B cell (primary cell): ENCODE results near the gene PLEKHA5.

ENCODE experiments used
- CTCF ChIP-seq: fragments of 200-600 bp; IDR thresholded peaks from one replicate; pipeline ENCODE4 v1.8.0; 2022; ENCODE audit warnings: antibody characterized with exemption, mild to moderate bottlenecking
- EZH2 ChIP-seq: IDR thresholded peaks from 2 replicates; pipeline ENCODE4 v1.6.1; 2012; ENCODE audit warnings: borderline replicate concordance, low read depth, mild to moderate bottlenecking, moderate library complexity, low read length; ENCODE audit not compliant: insufficient read depth, poor library complexity, severe bottlenecking

- no peak for TF ChIP-seq CTCF
- no peak for TF ChIP-seq EZH2
These were observed 130.6 kb downstream of the PLEKHA5 start for GRCh38 chr12:19260135-19260534.
